ENCODE results near the gene SLC30A5.

Gene SLC30A5

DNA sequence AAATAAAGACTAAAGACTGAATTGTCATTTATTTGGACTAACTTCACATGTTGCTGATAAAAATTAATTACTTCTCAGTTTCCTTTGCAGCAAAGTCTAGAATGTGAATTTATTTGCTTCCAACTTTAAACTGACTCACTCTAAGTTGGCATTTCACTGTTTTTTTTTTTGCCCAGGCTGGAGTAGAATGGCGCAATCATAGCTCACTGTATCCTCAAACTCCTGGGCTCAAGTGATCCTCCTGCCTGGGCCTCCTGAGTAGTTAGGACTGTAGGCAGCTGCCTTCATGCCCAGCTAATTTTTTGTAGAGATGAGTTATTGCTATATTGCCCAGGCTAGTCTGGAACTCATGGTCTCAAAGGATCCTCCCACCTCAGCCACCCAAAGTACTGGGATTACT lies 76.7 kb downstream of the SLC30A5 start:
- no peak for DNase-seq

DNA sequence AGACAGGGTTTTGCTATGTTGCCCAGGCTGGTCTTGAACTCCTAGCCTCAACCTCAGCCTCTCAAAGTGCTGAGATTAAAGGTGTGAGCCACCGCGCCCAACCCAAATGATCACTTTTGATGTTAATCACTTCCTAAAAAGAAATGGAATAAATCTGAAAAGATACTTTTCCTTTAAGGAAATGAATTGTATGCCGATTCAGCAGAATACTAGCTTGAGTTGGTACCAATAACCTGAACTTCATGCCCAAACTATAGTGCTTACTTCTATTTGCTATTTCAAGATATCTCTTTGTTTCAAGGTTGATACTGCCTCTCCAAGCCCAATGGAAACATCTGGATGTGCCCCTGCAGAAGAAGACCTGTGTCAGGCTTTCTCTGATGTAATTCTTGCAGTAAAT lies 77.2 kb downstream of the SLC30A5 start:
- no peak for DNase-seq
